HG03060 (cell line): ENCODE results near the gene HLF.

Experiments used
- ATAC-seq: cut with Tn5 transposase; IDR thresholded peaks from one replicate; pipeline ENCODE4 v1.9.1; 2021; ENCODE audit warnings: low read depth, moderate number of reproducible peaks; ENCODE audit not compliant: unreplicated experiment

HLF gene

DNA sequence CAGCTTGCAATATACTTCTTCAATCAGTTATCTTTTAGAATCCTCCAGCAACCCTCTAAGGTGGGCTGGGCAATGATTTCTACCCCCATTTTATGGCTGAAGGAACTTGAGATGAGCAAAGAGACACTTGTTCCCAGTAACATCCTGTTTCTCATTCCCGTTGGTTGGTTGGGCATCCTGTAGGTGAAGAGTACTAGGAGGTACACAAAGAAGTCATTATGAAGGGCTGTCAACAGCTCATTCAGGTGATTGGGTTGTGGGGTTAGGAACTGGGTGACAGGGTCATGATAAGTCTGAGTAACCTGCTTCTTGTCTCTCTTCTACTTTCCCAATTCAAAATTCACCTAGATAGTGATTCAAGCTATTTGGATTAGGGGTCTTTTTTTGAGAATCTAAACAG, 80.4 kb downstream of the HLF start:
- no peak for ATAC-seq

DNA sequence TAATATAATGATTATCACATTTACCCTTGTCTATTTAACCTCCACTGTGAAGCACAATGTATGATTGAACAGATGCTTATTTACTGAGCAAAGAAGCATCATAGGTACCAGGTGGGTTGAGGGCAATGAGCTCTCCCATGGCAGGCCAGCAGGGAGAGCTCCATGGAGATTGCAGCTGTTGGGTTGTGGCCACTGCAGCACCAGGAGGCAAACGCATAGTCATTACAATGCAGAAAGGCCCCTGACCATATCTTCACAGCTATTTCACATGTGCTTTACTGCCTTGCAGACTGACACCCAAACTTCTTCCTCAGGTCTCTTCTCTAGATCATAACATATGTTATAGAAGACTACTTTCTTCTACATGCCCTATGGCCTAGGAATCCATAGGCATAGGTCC, 81.9 kb downstream of the HLF start:
- no peak for ATAC-seq

DNA sequence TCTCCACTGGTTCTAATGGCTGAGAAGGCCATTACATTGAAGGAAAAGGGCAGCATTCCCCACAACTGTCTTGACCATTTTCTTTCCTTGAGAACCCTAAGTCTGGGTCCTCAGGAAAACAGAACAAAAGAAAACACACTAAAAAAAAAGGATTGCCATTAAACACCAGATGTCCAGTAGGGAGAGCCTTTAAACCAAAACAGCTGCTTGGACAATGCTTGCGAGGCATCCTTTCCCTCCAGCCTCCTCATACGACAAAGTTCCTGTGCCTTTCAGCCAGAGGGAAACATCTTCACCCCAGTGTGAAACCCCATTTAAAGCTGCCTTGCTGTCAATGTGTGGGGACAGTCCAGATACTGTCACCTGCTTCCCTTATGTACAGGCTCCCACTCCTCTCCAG, 82.6 kb downstream of the HLF start:
- ATAC-seq, result no peak

DNA sequence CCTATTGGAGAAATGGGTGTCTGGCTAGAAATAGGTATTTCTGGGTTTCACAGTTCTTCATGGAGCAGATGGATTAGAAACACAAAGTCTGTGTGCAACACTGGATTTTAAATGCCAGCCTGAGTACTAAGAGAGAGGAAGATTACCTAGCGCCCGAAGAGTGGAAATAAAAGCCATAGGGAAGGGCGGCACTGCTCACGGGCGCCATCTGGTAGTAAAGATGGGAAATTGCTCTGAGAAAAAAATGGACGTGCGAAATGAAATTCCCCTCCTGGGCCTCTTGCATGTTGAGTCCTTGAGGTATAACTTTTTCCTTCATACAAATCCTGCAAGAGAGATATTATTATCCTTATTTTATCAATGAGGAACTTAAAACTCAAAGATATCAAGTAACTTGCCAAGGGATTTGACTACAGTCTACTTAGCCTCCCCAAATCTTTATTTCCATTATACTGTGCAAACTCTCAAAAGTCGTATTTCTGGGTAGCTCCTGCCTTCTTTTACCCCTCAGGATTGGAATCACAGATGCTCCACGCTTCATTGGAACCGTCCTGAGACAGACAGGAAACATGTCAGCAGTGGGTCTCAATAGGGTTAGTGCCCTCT, 84.1 kb downstream of the HLF start:
- ATAC-seq, result no peak

DNA sequence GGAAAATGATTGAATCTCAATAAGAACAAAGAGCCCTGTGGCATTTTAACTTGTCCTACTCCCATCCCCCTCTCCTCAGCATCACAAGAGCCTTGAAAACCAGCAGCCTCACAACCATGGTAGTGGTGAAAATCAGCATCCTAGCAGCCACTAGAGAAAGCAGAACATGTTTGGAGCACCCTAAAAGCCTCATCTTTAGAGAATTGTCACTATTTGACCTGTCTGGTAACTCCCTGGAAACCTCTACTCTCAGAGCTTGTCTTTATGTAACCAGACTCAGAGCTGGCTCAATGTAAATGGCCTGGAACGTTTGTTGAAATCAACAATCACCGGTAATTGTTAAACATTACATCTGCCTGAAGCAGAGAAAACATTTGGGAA, 86.1 kb downstream of the HLF start:
- no peak for ATAC-seq

DNA sequence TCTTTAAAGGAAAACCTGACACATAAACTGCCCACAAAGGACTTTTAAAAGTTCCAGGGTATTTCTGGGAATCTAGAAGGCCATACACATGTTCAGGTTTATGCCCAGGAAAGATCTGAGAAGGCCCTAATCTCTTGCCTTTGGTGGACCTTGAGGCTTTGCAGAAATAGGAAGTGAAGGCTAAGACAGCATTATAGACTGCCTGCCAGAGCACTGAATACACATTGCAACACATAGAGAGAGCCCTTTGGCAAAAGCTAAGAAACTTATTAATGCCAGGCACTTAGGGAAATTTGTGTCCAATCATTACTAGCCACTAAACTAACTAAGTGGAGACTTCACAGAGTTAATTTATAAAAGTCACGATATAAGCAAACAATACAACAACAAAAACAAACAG, 86.5 kb downstream of the HLF start:
- no peak for ATAC-seq

DNA sequence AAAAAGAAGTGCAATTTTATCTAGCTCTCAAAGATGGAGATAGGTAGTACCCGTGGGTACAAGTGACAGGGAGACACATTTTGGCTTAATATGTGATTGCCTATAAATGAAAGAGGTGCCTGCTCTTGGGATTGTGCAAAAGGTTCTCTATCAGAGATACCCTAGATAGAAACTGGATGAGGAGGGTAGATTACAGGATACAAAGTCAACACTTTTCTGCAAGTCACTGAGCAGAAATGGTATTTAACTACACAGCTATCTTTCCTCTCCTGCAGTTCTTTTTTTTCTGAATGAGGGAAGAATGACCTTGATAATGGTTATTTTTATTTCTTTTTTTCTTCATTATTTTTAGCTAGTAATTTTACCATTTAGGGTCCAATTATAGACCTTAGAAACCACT, 89.2 kb downstream of the HLF start:
- no peak for ATAC-seq

DNA sequence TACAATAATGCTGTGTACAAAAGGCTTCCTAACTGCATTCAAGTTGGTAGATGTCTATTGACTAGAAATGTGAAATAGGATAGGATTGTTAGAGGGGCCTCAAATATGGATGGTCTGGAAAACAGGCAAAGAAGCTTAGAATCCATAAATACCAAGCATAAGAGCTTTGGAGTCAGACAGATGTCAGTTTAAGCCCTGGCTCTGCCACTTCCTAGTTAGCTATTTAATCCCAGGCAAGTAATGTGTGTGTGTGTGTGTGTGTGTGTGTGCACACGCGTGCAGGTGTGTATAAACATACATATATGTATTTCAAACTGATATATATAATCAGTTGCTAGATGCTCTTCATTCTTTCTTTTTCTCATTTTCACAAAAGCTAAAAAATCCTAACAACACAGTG, 90.2 kb downstream of the HLF start:
- no peak for ATAC-seq

DNA sequence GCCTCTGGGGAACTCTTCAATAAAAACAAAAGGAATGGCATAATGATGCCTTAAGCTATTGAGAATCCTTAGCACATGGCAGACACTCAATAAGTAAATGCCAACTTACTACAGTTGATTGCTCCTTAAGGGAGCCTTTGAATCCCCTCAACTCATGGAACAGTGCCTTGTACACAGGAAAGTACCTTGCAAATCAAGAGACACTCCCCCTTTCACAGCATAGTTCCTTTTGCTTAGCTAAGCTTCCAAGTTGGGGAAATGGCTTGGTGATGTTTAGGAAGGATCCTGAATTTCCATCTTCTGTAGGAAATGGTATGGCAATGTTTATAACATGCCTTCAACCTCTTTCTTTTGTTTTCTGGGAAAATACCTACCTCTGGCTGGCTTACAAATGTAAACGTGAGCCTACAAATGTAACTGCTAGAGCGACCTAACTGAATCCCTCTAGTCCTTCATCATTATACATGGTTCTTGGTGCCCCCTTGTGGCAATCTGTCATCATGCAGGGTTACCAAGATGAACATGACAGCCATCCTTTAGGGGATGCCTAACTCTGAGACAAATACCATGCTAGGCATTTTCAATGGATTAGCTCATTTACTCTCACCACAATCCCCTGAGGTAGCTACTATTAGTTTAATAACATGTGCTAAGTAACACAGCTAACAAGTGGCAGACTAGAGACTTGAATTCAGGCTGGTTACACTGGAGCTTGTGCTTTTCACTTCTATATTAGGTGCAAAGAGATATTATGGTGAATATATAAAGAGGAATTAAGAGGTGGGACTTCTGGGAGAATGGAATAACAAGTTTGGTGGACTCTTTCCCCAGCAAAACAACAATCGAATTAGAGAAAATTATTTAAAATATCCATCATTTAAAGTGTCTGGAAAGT, 91.9 kb downstream of the HLF start:
- ATAC-seq, result peak; percentile 89

DNA sequence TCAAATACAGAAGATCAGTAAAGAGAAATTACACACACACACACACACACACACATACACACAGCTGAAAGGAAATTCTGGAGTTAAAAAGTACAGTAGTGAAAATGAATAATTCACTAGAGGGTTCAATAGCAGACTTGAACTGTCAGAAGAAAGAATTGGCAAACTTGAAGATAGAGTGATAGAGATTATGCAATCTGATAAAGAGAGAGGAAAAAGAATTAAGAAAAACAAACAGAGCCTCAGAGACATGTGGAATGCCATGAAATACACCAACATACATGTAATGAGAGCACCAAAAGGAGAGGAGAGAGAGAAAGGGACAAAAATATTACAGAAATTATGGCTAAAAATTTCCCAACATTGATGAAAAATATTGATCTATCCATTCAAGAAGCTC, 96.2 kb downstream of the HLF start:
- ATAC-seq, result no peak

DNA sequence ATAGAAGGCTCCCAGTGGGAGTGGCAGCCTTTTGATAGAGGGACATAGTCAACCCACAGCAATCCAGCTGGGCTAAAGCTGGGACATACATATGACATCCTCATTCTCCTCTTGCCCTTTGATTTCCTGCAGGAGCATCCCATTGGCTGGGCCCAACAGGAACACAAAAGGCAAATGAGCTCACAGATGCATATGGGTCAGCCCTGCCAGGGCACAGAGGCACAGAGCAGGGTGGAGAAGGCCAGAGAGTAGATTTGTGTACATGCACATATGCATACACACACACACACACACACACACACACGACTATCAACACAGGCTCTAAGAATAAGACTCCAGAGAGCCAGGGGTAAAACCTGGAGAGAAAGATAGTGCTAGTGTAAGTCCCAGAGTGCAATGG, 98.3 kb downstream of the HLF start:
- ATAC-seq, result no peak

DNA sequence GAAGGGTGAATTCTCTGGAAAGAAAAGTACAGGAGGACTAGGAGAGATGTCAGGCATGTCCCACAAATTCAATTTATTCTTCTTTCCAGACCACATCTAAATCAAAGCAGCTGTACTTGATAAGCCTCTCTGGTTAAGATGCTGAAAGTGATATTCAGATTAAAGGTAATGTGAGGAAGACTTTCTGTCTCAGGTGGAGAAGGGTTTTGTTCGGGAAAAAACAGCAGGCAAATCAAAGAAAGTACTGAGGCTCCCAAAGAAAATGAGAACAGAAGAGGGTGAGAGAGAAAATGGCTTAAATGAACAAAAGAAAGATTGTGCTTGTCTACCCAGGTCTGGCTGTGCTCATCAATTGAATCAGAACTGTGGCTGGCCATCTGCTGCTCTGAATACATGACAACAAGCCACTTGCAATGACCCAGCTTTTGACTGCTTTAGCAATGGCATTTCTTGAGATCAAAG, 101.3 kb downstream of the HLF start:
- no peak for ATAC-seq

DNA sequence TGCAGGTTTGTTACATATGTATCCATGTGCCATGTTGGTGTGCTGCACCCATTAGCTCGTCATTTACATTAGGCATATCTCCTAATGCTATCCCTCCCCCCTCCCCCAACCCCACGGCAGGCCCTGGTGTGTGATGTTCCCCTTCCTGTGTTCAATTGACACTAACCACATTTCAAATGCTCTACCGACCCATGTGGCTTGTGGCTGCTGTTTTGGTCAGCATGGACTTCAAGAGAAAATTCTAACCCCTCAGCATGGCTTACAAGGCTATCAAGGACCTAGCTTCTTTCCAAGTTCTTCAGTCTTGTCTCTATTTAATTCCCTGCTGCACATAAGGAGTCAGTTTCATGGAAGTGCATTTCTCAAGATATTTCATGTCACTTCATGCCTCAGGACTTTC, 103.9 kb downstream of the HLF start:
- no peak for ATAC-seq
